ENCODE measurements around the gene TRABD2A. TPM values are rescaled to one million over a fixed set of nuclear protein-coding genes. Genes with fewer than 3 reads are reported as not detected.

Gene TRABD2A
- total and polyA plus RNA-seq, 9 of the 15 experiments (the other 6 are each of a cell fraction or from before 2014, with no cell fraction given), result 0.07 to 0.45 (median 0.25) TPM

- no peak for TF ChIP-seq AFF4 (CRISPR knock-in tag; IDR thresholded peaks at IDR 0.05)
- TF ChIP-seq CREBBP (IDR thresholded peaks at IDR 0.05; ENCODE audit: low read depth, low read length), result no peak
- peak; percentile 70; the same call in 1 of the 2 replicates for TF ChIP-seq ERF (CRISPR knock-in tag; IDR thresholded peaks at IDR 0.05)
- TF ChIP-seq HMG20A (CRISPR knock-in tag; conservative IDR thresholded peaks at IDR 0.05), result no peak
- TF ChIP-seq ELF1 (tag; IDR thresholded peaks at IDR 0.05), result no peak
- TF ChIP-seq ZNF324 (CRISPR knock-in tag; IDR thresholded peaks at IDR 0.05), result no peak
- TF ChIP-seq CGGBP1 (CRISPR knock-in tag; IDR thresholded peaks at IDR 0.05), result no peak
- TF ChIP-seq L3MBTL2 (IDR thresholded peaks at IDR 0.05), result no peak
- TF ChIP-seq HOMEZ (CRISPR knock-in tag; IDR thresholded peaks at IDR 0.05), result no peak
- no peak for TF ChIP-seq SREBF1 (IDR thresholded peaks at IDR 0.05; ENCODE audit: borderline replicate concordance, low read depth, low read length)
- no peak for TF ChIP-seq PATZ1 (CRISPR knock-in tag; IDR thresholded peaks at IDR 0.05; ENCODE audit: borderline replicate concordance)
- TF ChIP-seq ZBED1 (IDR thresholded peaks at IDR 0.05), result no peak; the same call in 1 of the 2 replicates
- peak; percentile 71; the same call in 1 of the 2 replicates for TF ChIP-seq ATF4 (CRISPR knock-in tag; IDR thresholded peaks at IDR 0.05)
- TF ChIP-seq POLR2H (tag; IDR thresholded peaks at IDR 0.05; ENCODE audit: low read depth), result peak; percentile 67
- no peak for TF ChIP-seq NCOA1 (IDR thresholded peaks at IDR 0.05; ENCODE audit: low read depth)
- no peak for TF ChIP-seq RB1 (IDR thresholded peaks at IDR 0.05; ENCODE audit: low read depth)
- 0 out of 2 replicates have a peak, but pooled peaks have one; percentile 17 for TF ChIP-seq TEAD4 (IDR thresholded peaks at IDR 0.05; ENCODE audit: low read length)
- TF ChIP-seq TEAD4 (CRISPR knock-in tag; IDR thresholded peaks at IDR 0.05; ENCODE audit: borderline replicate concordance), result no peak
These were observed 26.2 kb upstream of the TRABD2A start (continued) for GRCh38 chr2:84906900-84907714.
